ENCODE measurements around the gene ZNF598. TPM values are rescaled to one million over a fixed set of nuclear protein-coding genes. Genes with fewer than 3 reads are reported as not detected.

The ZNF598 gene
- total RNA-seq, 1 donor from 2014 or later: 46.0 TPM

DNA sequence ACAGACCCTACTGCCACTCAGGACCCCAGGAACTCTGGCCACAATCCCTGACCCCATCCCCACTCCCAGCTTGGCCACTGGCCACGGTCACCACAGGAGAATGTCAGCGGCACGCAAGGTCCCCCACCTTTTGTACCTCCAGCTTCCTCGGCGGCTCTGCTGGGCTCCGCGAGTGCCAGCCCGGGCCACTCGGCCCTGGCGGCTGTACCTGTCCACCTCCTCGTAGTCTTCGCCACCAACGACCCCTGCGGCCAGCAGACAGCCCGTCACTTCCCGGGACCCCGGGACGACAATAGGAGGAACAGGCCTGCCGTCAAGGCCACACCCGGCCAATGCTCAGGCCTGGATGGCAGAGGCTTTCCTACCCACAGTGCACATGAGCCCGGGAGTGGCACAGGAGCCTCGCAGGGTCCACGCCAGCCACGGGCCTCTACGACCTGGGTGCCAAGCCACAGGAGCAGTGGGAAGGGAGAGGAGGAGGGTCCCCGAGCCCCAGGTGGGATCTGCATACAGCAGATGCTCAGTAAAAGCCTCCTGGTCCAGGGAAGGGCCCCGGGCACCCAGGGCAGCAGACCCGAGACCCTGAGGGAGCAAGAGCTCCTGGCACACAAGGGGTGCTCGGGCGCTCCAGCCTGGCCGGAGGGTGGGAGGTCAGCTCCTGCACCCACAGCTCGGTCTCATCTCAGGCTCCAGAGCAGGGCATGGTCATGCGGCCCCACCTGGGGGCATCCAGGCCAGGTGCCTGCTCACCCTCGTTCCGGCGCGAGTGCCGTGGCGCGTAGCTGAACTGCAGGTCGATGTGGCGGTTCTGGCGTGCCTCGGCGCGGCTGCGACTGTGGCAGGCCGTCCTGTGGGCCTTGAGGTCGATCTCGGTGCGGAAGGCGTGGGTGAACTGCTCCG, 7.9 kb downstream of the ZNF598 start:
- Histone ChIP-seq H3K27me3 (ENCODE audit: insufficient read depth, low read length) (no peaks in the 10 kb centered on the region), H3K9me3 (ENCODE audit: insufficient read depth, low read depth, low read length) (no peaks in the 10 kb centered on the region), H3K36me3 (ENCODE audit: insufficient read depth, low read length) (peaks cover 8% of the 10 kb centered on the region), H4K20me1 (ENCODE audit: insufficient read depth, low read length) (peaks cover 73% of the 10 kb centered on the region), H3K27ac (ENCODE audit: low read depth, low read length) (no peak overlapping the region), H3K4me1 (ENCODE audit: insufficient read depth, low read length) (peaks cover 16% of the 10 kb centered on the region), H2AFZ (ENCODE audit: low read depth, low read length) (no peak overlapping the region), H3K9ac (ENCODE audit: low read length) (no peak overlapping the region), H3K4me2 (ENCODE audit: low read length) (no peak overlapping the region), H3K4me3 (ENCODE audit: insufficient read depth, low read depth, low read length) (no peak overlapping the region), H3K79me2 (ENCODE audit: insufficient read depth, low read length) (peaks cover 57% of the 10 kb centered on the region)
- Mint-ChIP-seq H3K4me3 (ENCODE audit: unreplicated experiment) (no peak overlapping the region), H3K36me3 (ENCODE audit: low read depth, unreplicated experiment) (peaks cover 9% of the 10 kb centered on the region), H3K27ac (ENCODE audit: unreplicated experiment) (no peak overlapping the region), H3K9me3 (ENCODE audit: unreplicated experiment) (no peaks in the 10 kb centered on the region), H3K4me1 (ENCODE audit: low read depth, unreplicated experiment) (peaks cover 8% of the 10 kb centered on the region), H3K27me3 (ENCODE audit: low read depth, unreplicated experiment) (no peaks in the 10 kb centered on the region)
- no peak for TF ChIP-seq EZH2 (IDR thresholded peaks at IDR 0.05; ENCODE audit: insufficient read depth, low read length)
- TF ChIP-seq, protein P1, sequence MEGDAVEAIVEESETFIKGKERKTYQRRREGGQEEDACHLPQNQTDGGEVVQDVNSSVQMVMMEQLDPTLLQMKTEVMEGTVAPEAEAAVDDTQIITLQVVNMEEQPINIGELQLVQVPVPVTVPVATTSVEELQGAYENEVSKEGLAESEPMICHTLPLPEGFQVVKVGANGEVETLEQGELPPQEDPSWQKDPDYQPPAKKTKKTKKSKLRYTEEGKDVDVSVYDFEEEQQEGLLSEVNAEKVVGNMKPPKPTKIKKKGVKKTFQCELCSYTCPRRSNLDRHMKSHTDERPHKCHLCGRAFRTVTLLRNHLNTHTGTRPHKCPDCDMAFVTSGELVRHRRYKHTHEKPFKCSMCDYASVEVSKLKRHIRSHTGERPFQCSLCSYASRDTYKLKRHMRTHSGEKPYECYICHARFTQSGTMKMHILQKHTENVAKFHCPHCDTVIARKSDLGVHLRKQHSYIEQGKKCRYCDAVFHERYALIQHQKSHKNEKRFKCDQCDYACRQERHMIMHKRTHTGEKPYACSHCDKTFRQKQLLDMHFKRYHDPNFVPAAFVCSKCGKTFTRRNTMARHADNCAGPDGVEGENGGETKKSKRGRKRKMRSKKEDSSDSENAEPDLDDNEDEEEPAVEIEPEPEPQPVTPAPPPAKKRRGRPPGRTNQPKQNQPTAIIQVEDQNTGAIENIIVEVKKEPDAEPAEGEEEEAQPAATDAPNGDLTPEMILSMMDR (IDR thresholded peaks at IDR 0.05; ENCODE audit: insufficient read depth, low read depth, low read length): no peak
- no peak for DNase-seq (ENCODE audit: low read depth)
- no peak for FAIRE-seq

DNA sequence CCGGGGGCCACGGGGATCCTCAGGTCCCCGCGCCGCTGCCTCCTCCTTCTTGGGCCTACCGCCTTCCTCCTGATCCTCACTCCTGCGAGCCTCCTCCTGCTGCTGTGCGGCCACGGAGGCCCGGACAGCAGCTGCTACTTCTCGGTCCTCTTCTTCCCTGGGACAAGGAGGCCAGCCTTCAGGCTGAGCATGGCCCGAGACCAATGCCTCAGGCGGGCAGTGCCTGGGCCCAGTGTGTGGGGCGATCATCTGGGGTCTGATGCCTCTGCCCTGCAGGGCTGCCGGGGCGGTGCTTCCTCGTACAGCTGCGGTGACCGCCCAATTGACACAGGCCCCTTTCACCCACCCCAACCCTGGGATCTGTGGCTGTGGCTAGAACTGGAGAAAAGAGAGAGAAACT, 8.6 kb downstream of the ZNF598 start:
- FAIRE-seq: no peak
- peaks cover 68% of the 10 kb centered on the region for H4K20me1 ChIP-seq (ENCODE audit: insufficient read depth, low read length)

More for the DNA sequence above, 8.6 kb downstream of the ZNF598 start:
- Histone ChIP-seq H3K4me1 (ENCODE audit: insufficient read depth, low read length) (peaks cover 16% of the 10 kb centered on the region), H3K79me2 (ENCODE audit: insufficient read depth, low read length) (peaks cover 50% of the 10 kb centered on the region), H3K27ac (ENCODE audit: low read depth, low read length) (no peak overlapping the region), H3K9ac (ENCODE audit: low read length) (no peak overlapping the region), H3K27me3 (ENCODE audit: insufficient read depth, low read length) (no peaks in the 10 kb centered on the region), H3K9me3 (ENCODE audit: insufficient read depth, low read depth, low read length) (no peaks in the 10 kb centered on the region), H3K4me2 (ENCODE audit: low read length) (no peak overlapping the region), H3K4me3 (ENCODE audit: insufficient read depth, low read depth, low read length) (no peak overlapping the region), H3K36me3 (ENCODE audit: insufficient read depth, low read length) (peaks cover 8% of the 10 kb centered on the region), H2AFZ (ENCODE audit: low read depth, low read length) (no peak overlapping the region)
- Mint-ChIP-seq H3K36me3 (ENCODE audit: low read depth, unreplicated experiment) (peaks cover 9% of the 10 kb centered on the region), H3K4me1 (ENCODE audit: low read depth, unreplicated experiment) (peaks cover 5% of the 10 kb centered on the region), H3K27ac (ENCODE audit: unreplicated experiment) (no peak overlapping the region), H3K4me3 (ENCODE audit: unreplicated experiment) (no peak overlapping the region), H3K9me3 (ENCODE audit: unreplicated experiment) (no peaks in the 10 kb centered on the region), H3K27me3 (ENCODE audit: low read depth, unreplicated experiment) (no peaks in the 10 kb centered on the region)
- no peak for DNase-seq (ENCODE audit: low read depth)
- no peak for TF ChIP-seq EZH2 (IDR thresholded peaks at IDR 0.05; ENCODE audit: insufficient read depth, low read length)
- TF ChIP-seq, protein P1 (IDR thresholded peaks at IDR 0.05; ENCODE audit: insufficient read depth, low read depth, low read length): no peak

Measured in astrocyte (in vitro differentiated cells and primary cell).